ENCODE measurements around the gene PARVA.

DNA sequence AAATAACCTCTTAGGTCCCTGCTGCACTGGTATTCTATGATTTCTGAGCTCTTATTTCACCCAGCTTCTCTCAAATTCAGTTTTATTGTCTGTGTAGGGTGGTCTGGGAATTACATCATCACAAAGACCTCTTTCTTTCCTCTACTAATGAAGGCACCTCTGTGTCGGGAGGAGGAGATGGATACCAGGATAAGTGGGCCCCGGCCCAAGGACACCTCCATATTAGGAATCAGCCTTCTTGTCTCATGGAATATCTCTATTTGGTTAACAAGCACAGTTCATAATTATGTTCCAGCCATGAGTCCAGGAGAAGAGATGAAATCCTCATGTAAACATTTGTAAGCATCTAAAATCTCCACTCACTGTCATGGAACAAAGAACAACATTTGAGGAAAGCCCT is 9.4 kb downstream of the PARVA start:
- TF ChIP-seq CTCF (IDR thresholded peaks at IDR 0.05), result no peak
- TF ChIP-seq POLR2A (IDR thresholded peaks at IDR 0.05), result no peak

Measured in thyroid gland (tissue), 4 donors.